ENCODE measurements around the gene EPN2.
"Not testable (repeated sequence)": the region's sequence is repeated elsewhere in the genome, so short reads cannot be mapped to it uniquely, and the experiment has no call there.

The EPN2 gene

DNA sequence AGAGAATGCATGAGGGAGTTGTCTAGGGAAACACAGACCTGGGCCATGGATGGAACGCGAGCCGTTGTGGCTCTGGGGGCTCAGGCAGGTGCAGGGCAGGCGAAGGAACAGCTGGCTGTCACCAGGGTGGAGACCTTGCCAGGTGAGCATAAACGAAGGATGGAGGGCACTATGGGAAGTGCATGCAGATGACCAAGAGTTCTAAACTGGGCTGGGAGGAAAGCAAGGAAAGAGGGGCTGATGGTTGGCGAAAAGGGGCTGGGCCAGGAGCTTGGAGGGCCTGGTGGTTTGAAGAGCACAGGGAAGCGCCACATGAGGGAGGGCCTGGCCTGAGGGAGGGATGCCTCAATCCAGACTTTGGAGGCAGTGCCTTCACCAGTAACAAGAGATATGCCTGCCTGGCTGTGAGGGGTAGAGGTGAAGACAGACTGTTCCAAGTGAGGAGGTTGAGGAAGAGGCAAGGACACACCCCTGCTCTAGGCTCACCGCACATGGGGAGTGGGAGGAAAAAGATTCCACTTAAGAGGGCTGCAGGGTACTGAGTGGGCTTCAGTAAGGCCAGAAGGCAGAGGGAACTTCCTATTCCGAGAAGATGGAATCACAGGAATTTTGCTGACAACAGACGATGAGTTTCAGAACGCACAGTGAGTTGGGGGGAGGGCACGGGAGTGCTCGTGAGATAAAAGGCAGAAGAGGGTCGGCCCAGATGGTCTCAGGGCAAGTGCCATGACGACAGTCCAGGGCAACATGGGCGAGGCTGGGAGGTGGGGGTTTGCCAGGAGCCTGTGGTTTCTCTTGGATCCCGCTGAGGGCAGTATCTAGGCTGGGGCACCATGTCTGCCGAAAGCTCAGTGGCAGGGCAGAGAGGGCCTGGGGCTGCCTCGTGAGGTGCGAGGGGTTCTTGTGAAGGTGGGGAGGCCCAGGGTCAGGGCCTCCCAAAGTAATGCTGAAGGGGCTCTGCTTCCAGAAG lies 104.8 kb downstream of the EPN2 start:
- no peak for DNase-seq (ENCODE audit: insufficient read length, low spot score)
- FAIRE-seq: no peak

GRCh38 chr17:19342611-19343255 lies 105.6 kb downstream of the EPN2 start:
- FAIRE-seq: no peak
- DNase-seq (ENCODE audit: insufficient read length, low spot score): no peak

- DNase-seq (ENCODE audit: insufficient read length, low spot score) (no peak), FAIRE-seq (no peak)
Measured at GRCh38 chr17:19343256-19343630, 106.1 kb downstream of the EPN2 start.

DNA sequence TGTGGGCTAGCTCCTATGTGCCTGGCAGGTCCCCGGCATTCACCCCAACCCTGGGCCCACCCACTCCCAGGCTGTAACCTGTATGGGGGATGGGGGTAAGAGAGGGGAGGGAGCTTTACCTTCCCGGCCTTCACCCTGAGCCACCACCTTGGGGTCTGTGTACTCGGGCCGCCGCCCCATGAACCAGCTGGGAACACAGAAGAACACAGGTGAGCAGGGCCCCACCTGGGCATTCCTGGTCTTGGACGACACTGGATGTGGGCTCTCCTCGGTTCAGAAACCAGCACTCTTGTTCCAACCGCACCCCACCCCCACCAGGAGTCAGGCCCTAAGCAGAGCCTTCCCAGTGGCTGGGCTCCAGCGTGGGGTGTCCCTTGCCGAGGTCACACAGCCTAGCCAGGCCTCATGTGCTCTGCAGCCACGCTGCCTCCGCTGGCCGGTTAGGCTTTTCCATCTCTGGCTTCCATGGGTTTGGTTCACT lies 106.5 kb downstream of the EPN2 start:
- DNase-seq (ENCODE audit: insufficient read length, low spot score) (no peak), FAIRE-seq (no peak)

GRCh38 chr17:19344311-19345066 lies 107.3 kb downstream of the EPN2 start:
- no peak for DNase-seq (ENCODE audit: insufficient read length, low spot score)
- no peak for FAIRE-seq

GRCh38 chr17:19345067-19345460 lies 107.9 kb downstream of the EPN2 start:
- DNase-seq (ENCODE audit: insufficient read length, low spot score) (no peak), FAIRE-seq (no peak)

DNA sequence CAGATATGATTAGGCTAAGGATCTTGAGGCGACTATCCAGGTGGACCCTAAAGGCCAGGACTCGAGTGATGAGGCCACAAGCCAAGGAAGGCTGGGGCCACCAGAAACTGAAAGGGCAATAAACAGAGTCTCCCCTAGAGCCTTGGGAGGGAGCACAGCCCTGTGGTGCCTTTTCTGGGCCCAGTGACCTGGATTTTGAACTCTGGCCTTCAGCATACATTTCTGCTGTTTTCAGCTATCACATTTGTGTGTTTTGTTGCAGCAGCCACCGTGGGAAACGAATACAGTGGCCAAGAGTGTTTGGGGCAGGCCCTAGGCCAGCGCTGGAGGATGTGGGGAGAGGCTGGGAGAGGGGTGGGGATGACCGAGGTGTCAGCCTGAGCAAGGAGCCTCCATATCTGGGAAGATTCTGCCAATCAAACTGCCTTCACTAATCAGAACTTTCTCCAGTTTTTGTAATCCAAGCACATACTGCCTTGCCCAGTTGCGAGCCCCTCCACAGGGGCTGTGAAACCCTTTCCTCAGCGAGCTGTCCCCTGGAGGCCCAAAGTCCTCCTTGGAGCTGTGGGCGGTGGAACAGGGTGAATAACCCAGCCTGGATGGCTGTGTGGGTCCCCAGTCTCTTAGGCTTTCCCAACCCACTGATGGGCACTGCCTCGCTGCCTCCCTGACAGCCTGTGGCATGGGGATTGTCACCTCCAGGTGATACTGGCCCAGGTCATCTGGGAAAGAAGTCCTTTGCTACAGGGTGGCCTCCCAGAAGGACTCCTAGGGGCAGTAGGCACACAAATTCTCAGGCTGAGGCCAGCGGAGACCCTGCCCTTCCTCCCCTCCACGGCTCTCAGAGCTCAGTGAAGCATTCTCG lies 108.6 kb downstream of the EPN2 start:
- FAIRE-seq: no peak

GRCh38 chr17:19346351-19347255 lies 109.4 kb downstream of the EPN2 start:
- no peak for FAIRE-seq
- no peak for DNase-seq (ENCODE audit: insufficient read length, low spot score)

More for the DNA sequence above, 108.6 kb downstream of the EPN2 start:
- DNase-seq (ENCODE audit: insufficient read length, low spot score): no peak

- DNase-seq (ENCODE audit: insufficient read length, low spot score) (no peak), FAIRE-seq (no peak)
Measured at GRCh38 chr17:19347323-19348080, 110.3 kb downstream of the EPN2 start.

DNA sequence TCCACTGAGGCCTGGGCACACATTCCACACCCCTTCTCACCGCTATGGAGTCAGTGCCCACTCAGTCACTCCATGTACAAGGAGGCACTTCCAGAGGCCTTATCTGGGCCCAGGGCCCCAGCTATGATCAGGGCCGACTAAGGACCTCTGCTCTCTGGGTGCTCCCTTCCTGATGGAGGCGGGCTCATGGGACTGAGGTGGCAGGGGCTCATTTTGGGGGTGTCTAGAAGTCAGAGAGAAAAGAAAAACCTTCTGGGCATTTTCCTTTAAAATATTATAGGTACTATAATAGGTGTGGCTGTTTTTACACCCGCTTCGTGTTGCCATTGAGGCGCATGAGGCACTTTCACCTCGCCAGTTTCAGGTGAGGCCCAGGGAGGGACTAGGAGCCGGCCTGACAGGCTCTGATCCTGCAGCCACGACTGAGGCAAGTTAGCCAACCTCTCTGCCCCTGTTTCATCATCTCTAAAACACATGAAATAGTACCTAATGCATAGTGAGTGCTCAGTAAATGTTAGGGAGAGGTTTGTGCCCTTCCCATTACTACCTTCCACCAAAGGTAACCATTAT lies 111.0 kb downstream of the EPN2 start:
- no peak for FAIRE-seq
- DNase-seq (ENCODE audit: insufficient read length, low spot score): no peak

DNA sequence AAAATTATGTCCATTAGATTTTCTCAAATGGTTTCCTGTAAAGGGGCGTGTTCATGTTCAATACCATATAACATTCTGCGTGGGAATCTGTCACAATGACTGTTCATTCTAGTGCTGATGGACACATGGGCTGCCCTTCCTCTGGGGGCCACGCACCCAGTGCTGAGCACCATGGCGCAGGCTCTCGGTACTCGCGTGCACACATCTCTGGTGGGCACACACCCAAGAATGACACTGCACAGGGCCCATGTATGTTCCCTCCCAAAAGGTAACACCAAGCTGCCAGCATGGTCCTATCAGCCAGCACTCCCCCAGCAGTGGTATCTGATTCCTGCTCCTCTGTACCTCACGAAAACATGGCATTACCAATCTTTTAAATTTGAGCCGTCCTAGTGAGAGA lies 111.6 kb downstream of the EPN2 start:
- DNase-seq (ENCODE audit: insufficient read length, low spot score) (no peak), FAIRE-seq (no peak)

GRCh38 chr17:19353401-19353800 lies 116.2 kb downstream of the EPN2 start:
- not testable (repeated sequence) for FAIRE-seq; DNase-seq (ENCODE audit: insufficient read length, low spot score)

DNA sequence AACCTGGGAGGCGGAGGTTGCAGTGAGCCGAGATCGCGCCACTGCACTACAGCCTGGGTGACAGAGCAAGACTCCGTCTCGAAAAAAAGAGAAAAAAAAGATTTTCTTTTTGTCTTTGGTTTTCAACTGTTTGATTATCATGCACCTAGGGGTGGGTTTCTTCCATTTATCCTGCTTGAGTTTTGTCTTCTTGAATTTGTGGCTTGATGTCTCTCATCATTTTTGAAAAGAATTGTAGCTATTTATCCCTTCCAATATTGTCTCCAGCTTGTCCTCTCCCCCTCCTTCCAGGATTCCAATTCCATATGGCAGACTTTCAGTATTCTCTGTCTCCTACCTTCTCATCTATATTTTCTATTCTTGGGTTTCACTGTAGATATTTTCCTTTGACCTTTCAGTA lies 117.6 kb downstream of the EPN2 start:
- DNase-seq (ENCODE audit: insufficient read length, low spot score): no peak
- no peak for FAIRE-seq

DNA sequence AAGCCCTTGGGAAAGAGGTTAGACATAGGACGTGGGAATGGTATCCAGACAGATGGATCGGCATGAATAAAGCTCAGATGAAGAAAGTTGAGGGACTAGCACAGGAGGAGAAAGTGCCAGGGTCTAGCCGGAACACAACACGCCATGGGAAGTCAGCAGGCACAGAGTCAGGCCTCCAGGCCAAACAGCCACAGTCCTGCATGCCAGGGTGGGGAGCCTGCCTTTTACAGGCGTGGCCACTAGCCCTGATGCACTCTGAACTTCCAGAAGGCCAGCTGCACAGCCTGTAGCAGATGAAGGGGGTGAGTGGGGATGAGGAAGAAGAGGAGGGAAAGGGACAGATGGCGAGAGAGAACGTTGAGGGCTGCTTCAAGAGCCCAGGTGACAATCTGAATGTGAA lies 120.2 kb downstream of the EPN2 start:
- no peak for FAIRE-seq
- DNase-seq (ENCODE audit: insufficient read length, low spot score): no peak

DNA sequence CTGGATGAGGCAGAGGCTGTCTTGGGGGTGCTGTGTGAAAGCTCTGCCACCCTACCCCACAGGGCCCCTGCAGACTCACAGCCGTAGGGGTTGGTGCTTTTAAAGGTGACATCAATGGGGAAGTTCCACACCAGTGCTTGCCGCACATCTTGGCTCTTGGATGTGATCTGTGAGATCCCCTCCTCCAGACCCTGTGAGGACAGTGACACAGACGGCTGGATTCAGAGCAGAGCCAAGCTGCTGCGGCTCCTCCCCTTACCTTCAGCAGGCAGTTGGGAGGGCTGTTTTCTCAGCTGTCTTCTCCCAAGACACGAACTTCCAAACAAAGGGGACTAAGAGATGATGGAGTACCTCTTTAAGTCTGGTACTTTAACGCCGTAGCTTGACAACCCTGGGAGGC lies 120.6 kb downstream of the EPN2 start:
- DNase-seq (ENCODE audit: insufficient read length, low spot score) (no peak), FAIRE-seq (no peak)

DNA sequence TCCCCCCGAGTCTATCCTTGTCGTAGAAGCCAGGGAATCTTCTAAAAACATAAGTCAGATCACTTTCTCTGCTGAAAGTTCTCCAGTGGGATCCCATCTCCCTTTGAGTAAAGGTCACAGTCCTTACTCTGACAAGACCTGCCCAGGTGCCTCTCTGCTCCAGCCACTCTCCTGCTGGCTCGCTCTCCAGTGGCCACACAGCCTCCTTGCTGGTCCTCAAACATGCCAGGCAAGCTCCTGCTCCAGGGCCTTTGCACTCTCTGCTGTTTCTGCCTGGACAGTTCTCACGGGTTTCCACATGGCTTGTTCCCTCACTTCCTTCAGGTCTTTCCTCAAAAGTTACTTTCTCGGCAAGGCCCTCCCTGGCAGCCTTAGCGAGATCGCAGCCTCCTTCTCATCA lies 122.0 kb downstream of the EPN2 start:
- DNase-seq (ENCODE audit: insufficient read length, low spot score) (no peak), FAIRE-seq (no peak)

DNA sequence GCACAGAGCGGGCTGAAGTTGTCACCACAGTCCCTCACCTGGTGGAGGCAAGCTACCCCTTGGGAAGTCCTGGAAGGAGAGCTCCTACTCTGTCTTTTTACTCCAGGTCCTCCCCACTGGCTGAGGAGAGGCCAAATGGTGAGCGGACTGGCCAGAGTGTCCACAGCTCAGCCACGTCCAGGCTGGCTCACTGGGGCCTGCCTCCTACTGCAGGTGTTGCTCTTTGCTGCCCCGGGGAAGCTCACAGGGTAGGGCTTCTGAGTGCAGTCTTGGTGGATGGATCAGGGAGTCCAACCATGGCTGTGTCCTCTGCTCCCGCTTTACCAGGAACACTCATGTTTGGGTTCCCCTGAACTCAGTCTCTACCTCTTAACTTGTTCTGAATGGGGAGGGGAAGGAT lies 122.7 kb downstream of the EPN2 start:
- FAIRE-seq: no peak
- DNase-seq (ENCODE audit: insufficient read length, low spot score): no peak

- no peak for DNase-seq (ENCODE audit: insufficient read length, low spot score)
- no peak for FAIRE-seq
Measured at GRCh38 chr17:19360772-19361171, 123.6 kb downstream of the EPN2 start.

Measured in GM19239 (cell line).